Coronary artery (tissue), 2 donors: ENCODE measurements around the gene DHRS7B.

Experiments
- DNase-seq: peaks from one replicate; pipeline ENCODE4 v3.0.0-alpha.2; 2017; ENCODE audit warnings: low spot score
- H3K27ac ChIP-seq, 2 donors: fragments of 200-600 bp; sonication (generic); one replicate each; pipeline ENCODE4 v1.5.1; 2016 to 2019
- H3K4me3 ChIP-seq: fragments of 200-600 bp; sonication (generic); 2 replicates; pipeline ENCODE4 v1.5.1; 2016; ENCODE audit warnings: mild to moderate bottlenecking, moderate library complexity
- TF ChIP-seq, protein P1 (sequence below): fragments of 200-600 bp; sonication (generic); IDR thresholded peaks from one replicate; pipeline ENCODE4 v1.5.1; 2019; ENCODE audit warnings: antibody characterized with exemption

DHRS7B gene

DNA sequence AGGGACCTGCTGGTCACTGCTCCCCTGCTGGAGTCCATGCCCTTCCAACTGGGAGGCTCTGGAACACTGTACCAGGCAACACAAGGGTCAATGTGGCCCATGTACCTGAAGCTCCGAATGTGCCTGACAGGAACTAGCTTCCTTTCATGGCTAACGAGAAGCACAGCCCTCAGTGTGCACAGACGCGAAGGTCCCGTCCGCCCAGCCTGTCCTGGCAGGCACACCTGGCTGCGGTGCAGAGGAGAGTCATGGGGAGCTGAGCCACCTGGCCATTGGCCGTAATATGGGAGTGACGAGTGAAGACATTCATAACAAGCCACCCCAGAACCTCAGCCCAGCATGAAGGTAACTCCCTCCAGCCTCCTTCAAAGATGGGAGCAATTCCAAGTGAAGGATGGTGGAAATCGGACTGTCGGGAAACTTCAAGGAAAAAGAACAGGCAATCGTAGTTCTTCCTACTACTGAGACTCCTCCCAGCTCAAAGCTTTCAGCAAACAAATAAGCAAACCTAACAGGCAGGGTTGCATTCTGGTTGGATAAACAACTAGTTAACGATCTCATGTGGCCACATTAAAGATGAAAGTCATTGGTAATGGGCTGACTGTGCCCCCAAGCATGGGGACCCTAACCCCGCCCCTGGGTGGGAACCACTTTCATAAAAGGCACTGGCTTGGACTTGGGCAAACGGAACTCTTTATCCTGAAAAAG is 74.0 kb downstream of the DHRS7B start:
- TF ChIP-seq, protein P1, sequence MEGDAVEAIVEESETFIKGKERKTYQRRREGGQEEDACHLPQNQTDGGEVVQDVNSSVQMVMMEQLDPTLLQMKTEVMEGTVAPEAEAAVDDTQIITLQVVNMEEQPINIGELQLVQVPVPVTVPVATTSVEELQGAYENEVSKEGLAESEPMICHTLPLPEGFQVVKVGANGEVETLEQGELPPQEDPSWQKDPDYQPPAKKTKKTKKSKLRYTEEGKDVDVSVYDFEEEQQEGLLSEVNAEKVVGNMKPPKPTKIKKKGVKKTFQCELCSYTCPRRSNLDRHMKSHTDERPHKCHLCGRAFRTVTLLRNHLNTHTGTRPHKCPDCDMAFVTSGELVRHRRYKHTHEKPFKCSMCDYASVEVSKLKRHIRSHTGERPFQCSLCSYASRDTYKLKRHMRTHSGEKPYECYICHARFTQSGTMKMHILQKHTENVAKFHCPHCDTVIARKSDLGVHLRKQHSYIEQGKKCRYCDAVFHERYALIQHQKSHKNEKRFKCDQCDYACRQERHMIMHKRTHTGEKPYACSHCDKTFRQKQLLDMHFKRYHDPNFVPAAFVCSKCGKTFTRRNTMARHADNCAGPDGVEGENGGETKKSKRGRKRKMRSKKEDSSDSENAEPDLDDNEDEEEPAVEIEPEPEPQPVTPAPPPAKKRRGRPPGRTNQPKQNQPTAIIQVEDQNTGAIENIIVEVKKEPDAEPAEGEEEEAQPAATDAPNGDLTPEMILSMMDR: no peak
- no peak for DNase-seq
- no peak overlapping the region for H3K4me3 ChIP-seq
- no peak overlapping the region for H3K27ac ChIP-seq

DNA sequence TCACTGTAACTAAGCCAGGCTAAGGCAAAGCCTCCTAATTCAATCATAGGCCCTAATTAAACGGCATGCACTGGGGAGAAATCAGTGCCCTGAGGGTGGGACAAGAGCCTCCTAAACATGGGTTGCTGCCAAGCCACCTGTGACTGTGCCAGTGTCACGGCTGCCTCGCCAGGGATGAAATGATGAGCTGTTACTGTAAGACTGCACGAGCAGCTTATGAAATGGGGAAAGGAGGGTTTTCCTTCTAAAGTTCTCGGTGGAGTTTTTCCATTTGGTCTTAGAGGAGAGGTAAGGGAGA is 74.5 kb downstream of the DHRS7B start:
- no peak for DNase-seq
- no peak overlapping the region for H3K27ac ChIP-seq
- H3K4me3 ChIP-seq: no peak overlapping the region
- TF ChIP-seq, protein P1: no peak

DNA sequence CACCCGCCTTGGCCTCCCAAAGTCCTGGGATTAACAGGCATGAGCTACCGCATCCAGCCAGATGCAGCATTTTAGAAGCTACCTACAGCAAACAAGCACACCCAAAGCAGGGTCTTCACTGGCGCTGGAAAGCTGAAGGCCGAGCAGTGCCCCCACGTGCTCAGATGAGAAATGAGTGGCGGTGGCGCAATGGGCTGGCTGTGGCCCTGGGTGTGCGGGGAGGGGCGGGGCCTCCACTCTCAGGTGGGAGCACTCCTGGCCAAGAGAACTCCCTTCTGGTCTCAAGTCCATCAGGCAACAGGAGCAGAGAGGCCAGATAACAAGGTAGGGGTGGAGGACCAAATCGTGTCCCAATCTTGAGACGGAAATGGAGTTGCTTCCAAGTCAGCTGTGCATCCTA is 75.1 kb downstream of the DHRS7B start:
- TF ChIP-seq, protein P1: no peak
- no peak overlapping the region for H3K27ac ChIP-seq
- H3K4me3 ChIP-seq: no peak overlapping the region
- no peak for DNase-seq

DNA sequence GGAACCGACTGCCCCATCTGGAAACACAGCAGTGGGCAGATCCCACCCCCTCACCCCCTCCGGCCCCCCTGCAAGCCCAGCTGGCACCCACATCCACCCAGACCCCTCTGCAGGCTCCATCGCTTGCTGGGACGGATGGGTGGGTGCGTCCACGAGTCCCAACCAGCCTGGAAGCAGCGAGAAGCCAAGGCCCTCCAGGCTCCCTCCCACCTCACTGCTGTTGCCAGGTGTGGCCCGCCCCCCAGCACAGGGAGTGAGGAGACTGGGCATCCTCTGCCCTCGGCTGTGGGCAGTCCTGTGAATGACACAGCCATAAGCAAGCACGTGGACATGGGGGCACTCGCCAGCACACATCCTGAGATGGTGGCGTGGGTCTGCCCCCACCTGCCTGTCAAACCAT is 75.7 kb downstream of the DHRS7B start:
- no peak overlapping the region for H3K4me3 ChIP-seq
- DNase-seq: no peak
- TF ChIP-seq, protein P1: no peak
- no peak overlapping the region for H3K27ac ChIP-seq

DNA sequence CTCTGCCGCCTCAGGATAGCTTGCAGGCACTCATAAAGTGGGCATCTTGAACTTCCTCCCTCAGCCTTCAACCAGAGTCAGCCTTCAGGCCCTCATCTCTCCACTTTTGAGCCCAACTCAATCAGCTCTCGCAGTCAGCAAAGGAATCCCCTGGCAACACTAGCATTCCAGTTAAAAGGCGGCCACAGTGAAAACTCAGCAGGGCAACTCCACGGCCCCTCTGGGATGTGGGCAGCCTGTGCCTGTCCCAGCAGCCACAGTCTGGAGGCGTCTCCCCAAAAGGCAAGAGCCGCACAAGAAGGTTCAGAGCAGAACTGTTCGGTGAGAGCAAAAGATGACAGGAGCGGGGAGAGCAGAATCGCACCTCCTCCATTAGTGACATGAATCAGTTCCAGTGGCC is 78.2 kb downstream of the DHRS7B start:
- DNase-seq: no peak
- TF ChIP-seq, protein P1: no peak
- Histone ChIP-seq H3K4me3 (no peak overlapping the region), H3K27ac (peak overlapping the region in 1 of 2 donors; percentile 15)

DNA sequence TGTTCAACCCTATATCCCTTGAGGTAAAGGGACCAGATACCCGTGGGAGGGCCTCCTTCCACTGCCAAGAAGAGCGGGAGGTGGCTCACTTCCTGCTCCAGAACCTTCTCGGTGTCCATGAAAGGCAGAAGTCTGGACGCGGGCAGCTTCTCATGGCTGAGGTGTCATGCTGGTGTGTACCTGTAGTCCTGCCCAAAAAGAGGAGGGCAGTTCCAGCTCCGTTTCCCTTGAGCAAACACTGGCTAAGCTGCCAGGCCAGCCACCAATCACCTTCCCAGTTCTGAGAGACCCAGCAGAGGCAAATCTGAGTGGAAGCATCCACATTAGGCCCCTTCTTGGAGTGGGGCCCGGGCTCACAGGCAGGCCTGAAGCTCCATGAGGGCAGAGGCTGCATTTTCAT is 81.6 kb downstream of the DHRS7B start:
- no peak overlapping the region for H3K27ac ChIP-seq
- DNase-seq: no peak
- TF ChIP-seq, protein P1: no peak
- H3K4me3 ChIP-seq: no peak overlapping the region

DNA sequence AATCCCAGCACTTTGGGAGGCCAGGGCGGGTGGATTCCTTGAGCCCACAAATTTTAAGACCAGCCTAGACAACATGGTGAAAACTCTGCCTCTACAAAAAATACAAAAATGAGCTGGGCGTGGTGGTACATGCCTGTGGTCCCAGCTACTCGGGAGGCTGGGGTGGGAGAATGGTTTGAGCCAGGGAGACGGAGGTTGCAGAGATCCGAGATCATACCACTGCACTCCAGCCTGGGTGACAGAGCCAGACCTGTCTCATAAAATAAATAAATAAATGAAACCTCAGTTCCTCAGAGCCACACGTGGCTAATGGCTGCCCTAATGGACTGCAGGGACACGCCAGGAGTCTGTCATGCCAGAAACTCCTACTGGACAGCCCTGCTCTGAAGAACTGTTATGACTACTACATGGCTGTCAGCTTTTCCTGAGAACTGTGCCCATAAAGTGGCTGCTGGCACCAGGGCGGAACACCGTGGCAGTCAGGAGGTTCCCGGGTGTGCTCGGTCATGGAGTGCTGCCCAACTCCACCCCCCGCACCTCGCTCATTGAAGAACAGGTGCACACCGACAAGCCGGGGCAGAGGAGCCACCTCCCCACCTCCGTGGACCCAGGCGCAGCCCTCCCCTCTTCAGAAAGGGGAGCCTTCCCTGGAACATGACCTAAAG is 82.9 kb downstream of the DHRS7B start:
- H3K27ac ChIP-seq: no peak overlapping the region
- TF ChIP-seq, protein P1: no peak
- H3K4me3 ChIP-seq: no peak overlapping the region
- DNase-seq: no peak
